Loucy (cell line): ENCODE measurements around the gene KCNMA1.
A peak's percentile ranks its signal among the peaks of the same experiment; 100 is the strongest.

Source experiments
- H2AFZ ChIP-seq: fragments of 200-600 bp; sonication (generic); 2 replicates; pipeline ENCODE4 v1.6.0; 2016; ENCODE audit warnings: antibody characterized with exemption, mild to moderate bottlenecking, low read length, moderate library complexity
- H3F3A ChIP-seq: fragments of 200-600 bp; 2 replicates; pipeline ENCODE4 v1.6.0; 2016; ENCODE audit warnings: antibody characterized with exemption, low read depth, mild to moderate bottlenecking
- H3K27me3 ChIP-seq: fragments of 200-600 bp; sonication (generic); 2 replicates; pipeline ENCODE4 v1.6.1; 2014; ENCODE audit warnings: low read length, mild to moderate bottlenecking; ENCODE audit not compliant: insufficient read depth, poor library complexity, severe bottlenecking
- H3K36me3 ChIP-seq: fragments of 200-600 bp; sonication (generic); 2 replicates; pipeline ENCODE4 v1.6.1; 2016; ENCODE audit warnings: low read length; ENCODE audit not compliant: insufficient read depth
- H3K4me1 ChIP-seq: fragments of 200-600 bp; sonication (generic); 2 replicates; pipeline ENCODE4 v1.5.1; 2014; ENCODE audit warnings: low read length, mild to moderate bottlenecking; ENCODE audit not compliant: insufficient read depth, poor library complexity, severe bottlenecking
- H3K4me2 ChIP-seq: fragments of 200-600 bp; sonication (generic); 2 replicates; pipeline ENCODE4 v1.6.0; 2014; ENCODE audit warnings: antibody characterized with exemption, low read length, low read depth, mild to moderate bottlenecking; ENCODE audit not compliant: poor library complexity, severe bottlenecking
- H3K4me3 ChIP-seq: fragments of 200-600 bp; sonication (generic); 2 replicates; pipeline ENCODE4 v1.5.1; 2014; ENCODE audit warnings: low read length, mild to moderate bottlenecking, mixed read lengths; ENCODE audit not compliant: poor library complexity, severe bottlenecking
- H3K79me2 ChIP-seq: fragments of 200-600 bp; sonication (generic); 2 replicates; pipeline ENCODE4 v1.6.1; 2014; ENCODE audit warnings: low read length; ENCODE audit not compliant: insufficient read depth
- H3K9ac ChIP-seq: fragments of 200-600 bp; sonication (generic); 2 replicates; pipeline ENCODE4 v1.6.0; 2014; ENCODE audit warnings: mild to moderate bottlenecking, low read depth, low read length, moderate library complexity; ENCODE audit not compliant: poor library complexity, severe bottlenecking
- H3K9me2 ChIP-seq: fragments of 200-600 bp; sonication (generic); replicated peaks from 2 replicates; pipeline ENCODE4 v1.6.1; 2016; ENCODE audit warnings: low read depth, low read length, mixed read lengths
- H3K9me3 ChIP-seq: fragments of 200-600 bp; sonication (generic); 2 replicates; pipeline ENCODE4 v1.6.1; 2014; ENCODE audit warnings: mild to moderate bottlenecking, antibody characterized with exemption, low read length, low read depth; ENCODE audit not compliant: insufficient read depth
- H4K20me1 ChIP-seq: fragments of 200-600 bp; sonication (generic); 2 replicates; pipeline ENCODE4 v1.6.0; 2014; ENCODE audit warnings: antibody characterized with exemption, low read length, mild to moderate bottlenecking; ENCODE audit not compliant: insufficient read depth, poor library complexity, severe bottlenecking
- EZH2phosphoT487 ChIP-seq: fragments of 200-600 bp; IDR thresholded peaks from 2 replicates; pipeline ENCODE4 v1.6.1; 2018; ENCODE audit warnings: antibody characterized with exemption, mild to moderate bottlenecking, moderate library complexity, borderline replicate concordance
- TF ChIP-seq, protein P1 (sequence below): fragments of 200-600 bp; sonication (generic); conservative IDR thresholded peaks from 2 replicates; pipeline ENCODE4 v1.5.1; 2014; ENCODE audit warnings: mild to moderate bottlenecking, antibody characterized with exemption, low read length

KCNMA1 gene

DNA sequence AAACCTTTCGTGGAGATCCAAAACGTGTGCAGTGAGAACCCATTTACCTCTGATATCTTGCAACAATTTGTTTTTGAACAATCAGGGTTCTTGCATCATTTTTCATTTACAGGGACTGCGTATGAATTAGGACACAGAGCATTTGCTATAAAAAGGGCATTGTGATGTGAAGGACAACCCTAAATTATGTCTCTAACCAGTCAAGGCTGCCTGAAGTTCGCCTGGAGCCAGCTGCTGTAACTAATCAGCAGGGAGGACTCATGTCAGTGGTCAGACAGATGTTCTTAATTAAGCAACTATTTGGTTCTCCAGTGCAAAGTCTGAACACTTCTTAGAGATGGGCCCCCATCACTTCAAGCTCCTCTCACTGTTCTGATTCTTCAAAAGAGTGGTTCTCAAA lies 674.8 kb downstream of the KCNMA1 start:
- H3K9ac ChIP-seq = no peak overlapping the region
- H3K9me3 ChIP-seq = 0 out of 2 replicates have a peak, but pooled peaks cover 3% of the 10 kb centered on the region
- H3K4me2 ChIP-seq = peak overlapping the region; percentile 55
- H3K9me2 ChIP-seq = no peaks in the 10 kb centered on the region
- no peaks in the 10 kb centered on the region for H3K79me2 ChIP-seq
- no peaks in the 10 kb centered on the region for H4K20me1 ChIP-seq
- H3K4me1 ChIP-seq = peaks cover 57% of the 10 kb centered on the region
- H2AFZ ChIP-seq = no peak overlapping the region
- H3K27me3 ChIP-seq = no peaks in the 10 kb centered on the region
- H3K36me3 ChIP-seq = no peaks in the 10 kb centered on the region
- TF ChIP-seq EZH2phosphoT487 = no peak
- H3K4me3 ChIP-seq = no peak overlapping the region
- H3F3A ChIP-seq = peaks cover 18% of the 10 kb centered on the region

DNA sequence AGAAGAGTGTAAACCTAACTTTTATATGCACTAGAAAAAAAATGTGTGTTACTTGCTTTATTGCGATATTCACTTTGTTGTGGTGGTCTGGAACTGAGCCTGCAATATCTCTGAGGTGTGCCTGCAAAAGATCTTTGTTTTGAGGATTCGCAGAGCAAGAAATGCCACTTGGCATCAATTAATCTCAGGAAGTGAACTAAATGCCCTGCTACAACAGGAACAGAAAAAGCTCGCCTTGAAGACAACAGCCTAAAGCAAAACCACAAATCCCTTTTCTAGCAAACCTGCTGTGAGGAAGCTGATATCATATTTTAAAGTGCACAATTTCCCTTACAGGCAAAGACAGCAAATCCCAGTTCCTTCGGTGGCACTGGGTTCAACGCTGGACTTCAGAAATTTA lies 675.8 kb downstream of the KCNMA1 start:
- no peaks in the 10 kb centered on the region for H3K79me2 ChIP-seq
- TF ChIP-seq, protein P1, sequence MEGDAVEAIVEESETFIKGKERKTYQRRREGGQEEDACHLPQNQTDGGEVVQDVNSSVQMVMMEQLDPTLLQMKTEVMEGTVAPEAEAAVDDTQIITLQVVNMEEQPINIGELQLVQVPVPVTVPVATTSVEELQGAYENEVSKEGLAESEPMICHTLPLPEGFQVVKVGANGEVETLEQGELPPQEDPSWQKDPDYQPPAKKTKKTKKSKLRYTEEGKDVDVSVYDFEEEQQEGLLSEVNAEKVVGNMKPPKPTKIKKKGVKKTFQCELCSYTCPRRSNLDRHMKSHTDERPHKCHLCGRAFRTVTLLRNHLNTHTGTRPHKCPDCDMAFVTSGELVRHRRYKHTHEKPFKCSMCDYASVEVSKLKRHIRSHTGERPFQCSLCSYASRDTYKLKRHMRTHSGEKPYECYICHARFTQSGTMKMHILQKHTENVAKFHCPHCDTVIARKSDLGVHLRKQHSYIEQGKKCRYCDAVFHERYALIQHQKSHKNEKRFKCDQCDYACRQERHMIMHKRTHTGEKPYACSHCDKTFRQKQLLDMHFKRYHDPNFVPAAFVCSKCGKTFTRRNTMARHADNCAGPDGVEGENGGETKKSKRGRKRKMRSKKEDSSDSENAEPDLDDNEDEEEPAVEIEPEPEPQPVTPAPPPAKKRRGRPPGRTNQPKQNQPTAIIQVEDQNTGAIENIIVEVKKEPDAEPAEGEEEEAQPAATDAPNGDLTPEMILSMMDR = no peak
- 0 out of 2 replicates have a peak, but pooled peaks have one; percentile 11 for TF ChIP-seq EZH2phosphoT487
- peaks cover 57% of the 10 kb centered on the region for H3K4me1 ChIP-seq
- no peaks in the 10 kb centered on the region for H3K36me3 ChIP-seq
- no peak overlapping the region for H2AFZ ChIP-seq
- H3K9me2 ChIP-seq = no peaks in the 10 kb centered on the region
- peaks cover 18% of the 10 kb centered on the region for H3F3A ChIP-seq
- H3K4me3 ChIP-seq = peak overlapping the region; percentile 34
- no peak overlapping the region for H3K9ac ChIP-seq
- H3K4me2 ChIP-seq = peak overlapping the region; percentile 55
- H3K27me3 ChIP-seq = no peaks in the 10 kb centered on the region
- no peaks in the 10 kb centered on the region for H4K20me1 ChIP-seq
- H3K9me3 ChIP-seq = 0 out of 2 replicates have a peak, but pooled peaks cover 3% of the 10 kb centered on the region

DNA sequence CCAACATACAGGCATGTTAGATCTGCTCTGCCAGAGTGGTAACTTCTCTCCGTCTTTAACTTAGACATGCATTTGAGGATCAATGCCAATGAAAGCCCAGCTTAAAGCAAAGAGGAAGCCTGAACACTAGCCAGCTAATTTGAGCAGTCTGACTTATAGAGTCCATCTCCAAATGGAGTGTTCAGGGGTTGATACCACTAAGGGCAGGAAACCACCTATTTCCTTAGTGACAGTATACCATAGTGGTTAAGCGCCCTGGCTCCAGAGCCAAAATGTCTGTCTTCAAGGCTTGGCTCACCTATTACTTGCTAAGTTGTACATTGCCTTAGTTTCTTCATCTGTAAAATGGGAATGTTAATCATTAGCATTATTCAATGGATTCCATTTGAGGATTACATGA lies 678.5 kb downstream of the KCNMA1 start:
- Histone ChIP-seq H3K9me2 (no peaks in the 10 kb centered on the region), H3F3A (peaks cover 18% of the 10 kb centered on the region), H3K9ac (no peak overlapping the region), H3K36me3 (no peaks in the 10 kb centered on the region), H3K4me3 (no peak overlapping the region), H3K4me1 (peaks cover 59% of the 10 kb centered on the region), H3K79me2 (no peaks in the 10 kb centered on the region), H4K20me1 (no peaks in the 10 kb centered on the region), H3K9me3 (0 out of 2 replicates have a peak, but pooled peaks cover 3% of the 10 kb centered on the region), H2AFZ (no peak overlapping the region), H3K4me2 (peak overlapping the region; percentile 49), H3K27me3 (no peaks in the 10 kb centered on the region)
- TF ChIP-seq, protein P1 = no peak
- no peak for TF ChIP-seq EZH2phosphoT487

DNA sequence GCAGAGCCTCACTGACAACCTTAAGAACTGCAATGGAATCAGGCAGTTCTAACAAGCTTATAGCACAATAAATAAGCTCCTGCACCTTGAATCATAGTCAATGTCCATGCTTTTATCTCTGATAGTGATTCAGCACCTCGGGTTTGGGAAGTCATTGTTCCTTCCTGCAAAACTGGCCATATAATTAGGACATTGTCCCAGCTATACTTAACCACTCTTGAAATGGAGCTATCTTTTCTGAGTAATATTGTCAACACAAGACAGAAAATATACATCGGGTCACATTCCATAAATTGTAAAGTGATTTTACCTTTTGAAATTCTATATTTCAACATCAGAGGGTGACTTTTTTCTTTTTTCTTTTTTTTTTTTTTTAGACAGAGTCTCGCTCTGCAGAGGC lies 682.8 kb downstream of the KCNMA1 start:
- Histone ChIP-seq H2AFZ (no peak overlapping the region), H4K20me1 (no peaks in the 10 kb centered on the region), H3K4me3 (no peak overlapping the region), H3K4me2 (no peak overlapping the region), H3K9me2 (no peaks in the 10 kb centered on the region), H3F3A (no peaks in the 10 kb centered on the region), H3K36me3 (no peaks in the 10 kb centered on the region), H3K9me3 (no peaks in the 10 kb centered on the region), H3K27me3 (no peaks in the 10 kb centered on the region), H3K9ac (no peak overlapping the region), H3K4me1 (peaks cover 24% of the 10 kb centered on the region), H3K79me2 (no peaks in the 10 kb centered on the region)
- no peak for TF ChIP-seq EZH2phosphoT487
- TF ChIP-seq, protein P1 = no peak
